Sigmoid colon (tissue), 4 donors: ENCODE results near the gene KCTD19.

Experiments used
- POLR2A ChIP-seq, 2 donors: fragments of 450-650 bp; IDR thresholded peaks; one replicate each; pipeline ENCODE4 v1.6.1; 2016; ENCODE audit warnings: antibody characterized with exemption in 2 of 2, mild to moderate bottlenecking in 2 of 2, moderate library complexity in 2 of 2
- POLR2AphosphoS5 ChIP-seq, 4 donors: sonication (generic); formaldehyde crosslinking; IDR thresholded peaks; one replicate each; pipeline ENCODE4 v1.6.1; 2017; ENCODE audit warnings: antibody characterized with exemption in 4 of 4
- TF ChIP-seq, protein P1 (sequence below), 4 experiments: fragments of 450-650 bp in 3 of 4; fragments of 200-600 bp in 1 of 4; IDR thresholded peaks; one replicate each; pipeline ENCODE4 v1.5.1; 2016 to 2019; ENCODE audit warnings: antibody characterized with exemption in 4 of 4, mild to moderate bottlenecking in 3 of 4, moderate library complexity in 2 of 4

GRCh38 chr16:67326115-67326471 lies 448 bp downstream of the KCTD19 start:
- TF ChIP-seq, protein P1, sequence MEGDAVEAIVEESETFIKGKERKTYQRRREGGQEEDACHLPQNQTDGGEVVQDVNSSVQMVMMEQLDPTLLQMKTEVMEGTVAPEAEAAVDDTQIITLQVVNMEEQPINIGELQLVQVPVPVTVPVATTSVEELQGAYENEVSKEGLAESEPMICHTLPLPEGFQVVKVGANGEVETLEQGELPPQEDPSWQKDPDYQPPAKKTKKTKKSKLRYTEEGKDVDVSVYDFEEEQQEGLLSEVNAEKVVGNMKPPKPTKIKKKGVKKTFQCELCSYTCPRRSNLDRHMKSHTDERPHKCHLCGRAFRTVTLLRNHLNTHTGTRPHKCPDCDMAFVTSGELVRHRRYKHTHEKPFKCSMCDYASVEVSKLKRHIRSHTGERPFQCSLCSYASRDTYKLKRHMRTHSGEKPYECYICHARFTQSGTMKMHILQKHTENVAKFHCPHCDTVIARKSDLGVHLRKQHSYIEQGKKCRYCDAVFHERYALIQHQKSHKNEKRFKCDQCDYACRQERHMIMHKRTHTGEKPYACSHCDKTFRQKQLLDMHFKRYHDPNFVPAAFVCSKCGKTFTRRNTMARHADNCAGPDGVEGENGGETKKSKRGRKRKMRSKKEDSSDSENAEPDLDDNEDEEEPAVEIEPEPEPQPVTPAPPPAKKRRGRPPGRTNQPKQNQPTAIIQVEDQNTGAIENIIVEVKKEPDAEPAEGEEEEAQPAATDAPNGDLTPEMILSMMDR (IDR thresholded peaks at IDR 0.05), result no peak
- TF ChIP-seq POLR2AphosphoS5 (IDR thresholded peaks at IDR 0.05), result no peak
- no peak for TF ChIP-seq POLR2A (IDR thresholded peaks at IDR 0.05)
